GM12872 (cell line): ENCODE data around the gene SACM1L.

Experiments
- TF ChIP-seq, protein P1 (sequence below): IDR thresholded peaks from 3 replicates; pipeline ENCODE4 v1.5.1; 2011; ENCODE audit warnings: low read depth, mild to moderate bottlenecking, low read length, moderate library complexity; ENCODE audit not compliant: insufficient read depth

The SACM1L gene

DNA sequence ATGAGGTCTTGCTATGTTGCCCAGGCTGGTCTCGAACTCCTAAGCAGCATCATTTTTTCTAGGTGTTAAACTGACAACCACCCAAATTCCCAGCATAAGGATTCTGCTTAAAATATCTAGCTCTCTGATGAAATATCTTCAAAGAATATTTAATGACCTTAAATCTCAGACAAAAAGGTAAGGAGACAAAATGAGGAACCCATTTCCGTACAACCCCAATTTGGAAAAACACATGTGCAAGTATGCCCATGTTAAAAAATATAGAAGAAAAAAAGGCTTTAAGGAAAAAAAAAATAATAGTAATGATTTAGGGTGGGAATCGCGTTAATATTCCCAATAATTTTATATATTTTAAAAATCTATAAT is 1.4 kb upstream of the SACM1L start:
- TF ChIP-seq, protein P1, sequence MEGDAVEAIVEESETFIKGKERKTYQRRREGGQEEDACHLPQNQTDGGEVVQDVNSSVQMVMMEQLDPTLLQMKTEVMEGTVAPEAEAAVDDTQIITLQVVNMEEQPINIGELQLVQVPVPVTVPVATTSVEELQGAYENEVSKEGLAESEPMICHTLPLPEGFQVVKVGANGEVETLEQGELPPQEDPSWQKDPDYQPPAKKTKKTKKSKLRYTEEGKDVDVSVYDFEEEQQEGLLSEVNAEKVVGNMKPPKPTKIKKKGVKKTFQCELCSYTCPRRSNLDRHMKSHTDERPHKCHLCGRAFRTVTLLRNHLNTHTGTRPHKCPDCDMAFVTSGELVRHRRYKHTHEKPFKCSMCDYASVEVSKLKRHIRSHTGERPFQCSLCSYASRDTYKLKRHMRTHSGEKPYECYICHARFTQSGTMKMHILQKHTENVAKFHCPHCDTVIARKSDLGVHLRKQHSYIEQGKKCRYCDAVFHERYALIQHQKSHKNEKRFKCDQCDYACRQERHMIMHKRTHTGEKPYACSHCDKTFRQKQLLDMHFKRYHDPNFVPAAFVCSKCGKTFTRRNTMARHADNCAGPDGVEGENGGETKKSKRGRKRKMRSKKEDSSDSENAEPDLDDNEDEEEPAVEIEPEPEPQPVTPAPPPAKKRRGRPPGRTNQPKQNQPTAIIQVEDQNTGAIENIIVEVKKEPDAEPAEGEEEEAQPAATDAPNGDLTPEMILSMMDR = no peak

DNA sequence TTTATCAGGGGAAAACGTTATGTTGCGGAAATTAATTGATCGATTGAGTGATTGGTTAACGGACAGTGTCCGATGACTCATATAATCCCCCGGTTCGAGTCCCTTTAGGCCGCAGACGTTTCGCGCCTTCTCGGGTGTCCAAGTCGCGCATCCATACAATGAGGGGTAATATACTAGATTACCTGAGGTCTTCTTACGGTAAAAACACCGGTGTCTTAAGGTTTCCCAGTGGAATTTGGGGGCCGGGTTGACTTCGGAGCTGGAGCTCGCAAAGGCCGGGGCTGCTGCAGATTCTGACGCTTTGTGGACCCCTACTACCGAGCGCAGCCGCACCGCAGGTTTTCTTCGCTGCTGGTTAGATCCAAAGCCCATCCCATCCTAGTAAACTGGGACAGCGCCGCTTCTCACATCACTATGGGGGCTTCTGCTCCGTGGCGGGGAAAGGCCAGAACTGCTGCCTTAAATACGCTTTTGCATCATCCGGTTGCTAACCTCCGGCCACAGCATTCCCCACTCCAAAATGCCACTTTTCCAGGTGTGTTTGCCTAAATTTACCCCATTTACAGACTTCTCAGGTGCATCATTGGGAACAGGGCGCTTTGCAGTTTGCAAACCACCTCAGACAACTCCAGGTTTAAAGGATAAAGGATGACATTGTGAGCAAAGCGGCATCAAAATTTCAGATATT is 858 bp upstream of the SACM1L start:
- TF ChIP-seq, protein P1 = no peak

DNA sequence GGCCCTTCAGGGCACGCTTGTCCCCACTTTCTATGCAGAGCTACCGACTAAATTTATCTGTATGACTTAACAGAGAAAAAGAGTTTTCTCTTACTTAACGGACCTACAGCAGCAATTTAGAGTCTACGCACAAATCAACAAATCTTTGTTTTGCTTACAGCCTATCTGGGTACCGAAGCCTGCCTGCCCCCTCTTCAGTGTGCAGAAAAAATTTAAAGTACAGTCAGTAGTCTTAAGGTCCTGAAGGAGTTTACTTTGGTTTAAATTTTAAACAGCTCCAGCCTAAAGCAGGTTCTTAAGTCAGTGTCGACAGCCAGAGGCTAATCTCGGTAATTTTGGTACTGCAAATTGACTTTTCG is 570 bp downstream of the SACM1L start:
- TF ChIP-seq, protein P1 = no peak

DNA sequence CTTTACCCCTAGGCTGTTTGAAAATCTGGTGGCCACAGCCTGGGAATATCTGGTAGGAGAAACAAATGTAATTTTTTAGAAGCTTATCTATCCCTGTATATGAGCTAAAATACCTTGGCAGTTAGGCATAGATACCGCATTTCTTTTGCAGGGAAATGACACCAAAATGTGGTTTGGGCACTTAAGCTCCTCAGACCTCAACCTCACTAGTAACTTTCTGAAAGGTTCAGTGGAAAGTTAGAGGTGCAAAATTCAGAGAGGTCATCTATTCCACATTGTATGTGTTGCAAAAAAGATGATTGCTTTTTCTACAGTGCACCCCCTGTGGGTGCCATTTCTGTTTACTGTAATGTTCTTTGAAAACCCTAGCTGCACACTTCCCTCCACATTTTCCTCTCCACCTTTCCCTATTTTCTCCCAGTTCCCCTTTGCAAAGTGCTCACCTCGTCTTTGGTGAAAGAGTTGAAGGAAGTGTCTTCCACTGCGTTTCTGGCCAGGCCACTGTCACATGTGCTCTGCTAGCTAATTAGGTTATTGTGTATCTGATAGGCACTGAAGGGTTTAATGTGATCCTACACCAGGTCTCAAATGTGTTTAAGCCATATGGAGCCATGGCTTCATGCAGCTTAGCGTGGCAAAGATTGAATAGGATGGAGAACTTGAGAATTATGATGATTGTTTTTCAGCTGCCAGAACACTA is 1.3 kb downstream of the SACM1L start:
- TF ChIP-seq, protein P1 = peak; percentile 14; the same call in 1 of the 3 replicates

DNA sequence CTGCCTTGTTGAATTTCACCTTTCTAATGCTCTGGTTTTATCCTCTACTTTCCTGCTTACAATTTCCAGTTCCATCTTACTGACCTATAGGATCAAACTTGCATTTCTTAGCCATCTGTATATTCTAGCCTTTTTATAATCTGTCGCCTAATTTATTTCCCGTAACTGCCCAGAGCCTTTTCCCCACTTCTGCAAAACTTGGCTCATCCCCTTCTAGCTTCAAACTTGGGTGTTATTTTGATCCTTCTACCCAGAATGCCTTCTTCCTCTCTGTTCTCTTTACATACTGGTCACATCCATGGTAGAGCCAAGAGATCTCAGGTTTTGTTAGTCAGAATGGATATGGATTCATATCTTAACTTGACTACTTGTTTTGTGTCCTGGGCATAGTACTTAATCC is 2.6 kb downstream of the SACM1L start:
- TF ChIP-seq, protein P1 = no peak

DNA sequence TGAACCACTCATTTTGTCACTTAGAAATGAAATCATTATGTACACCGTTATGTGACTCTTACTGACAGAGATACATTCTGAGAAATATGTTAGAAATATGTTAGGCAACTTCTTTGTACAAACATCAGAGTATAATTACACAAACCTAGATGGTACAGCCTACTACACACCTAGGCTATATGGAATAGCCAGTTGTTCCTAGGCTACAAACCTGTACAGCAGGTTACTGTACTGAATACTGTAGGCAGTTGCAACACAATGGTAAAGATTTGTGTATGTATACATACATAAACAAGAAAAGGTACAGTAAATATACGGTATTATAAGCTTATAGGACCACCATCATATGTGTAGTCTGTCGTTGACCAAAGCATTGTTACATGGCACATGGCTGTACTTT is 3.7 kb downstream of the SACM1L start:
- TF ChIP-seq, protein P1 = no peak

DNA sequence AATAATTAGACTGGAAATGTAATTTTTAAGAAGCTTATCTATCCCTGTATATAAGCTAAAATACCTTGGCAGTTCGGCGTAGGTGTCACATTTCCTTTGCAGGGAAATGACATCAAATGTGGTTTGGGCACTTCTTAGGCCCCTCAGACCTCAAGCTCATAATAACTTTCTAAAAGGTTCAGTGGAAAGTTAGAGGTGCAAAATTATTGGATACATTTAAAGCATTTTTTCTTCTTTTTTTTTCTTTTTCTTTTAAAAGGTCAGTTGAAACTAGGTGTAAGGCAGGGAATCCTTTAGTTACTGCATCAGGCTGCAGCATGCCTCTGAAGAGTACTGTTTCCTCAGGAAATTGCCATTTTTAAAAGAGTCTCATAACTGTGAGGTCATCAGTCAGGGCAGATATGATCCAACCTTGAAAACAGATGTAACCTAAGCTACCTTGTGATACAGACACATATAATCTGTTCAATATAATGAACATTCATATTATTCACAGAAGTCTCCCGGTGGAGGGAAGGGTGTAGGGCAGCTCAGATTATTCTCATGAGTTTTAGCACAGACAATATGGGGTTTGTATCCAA is 4.8 kb downstream of the SACM1L start:
- TF ChIP-seq, protein P1 = no peak
